ENCODE measurements around the gene LHFPL5. TPM values are rescaled to one million over a fixed set of nuclear protein-coding genes. Genes with fewer than 3 reads are reported as not detected.

Gene LHFPL5
- total RNA-seq, 1 donor from 2014 or later, result not detected

- ATAC-seq (ENCODE audit: poor library complexity) (no peak), DNase-seq (no peak)
- intact Hi-C loops (cut with DNase I), result no loop called here
These were observed 26.3 kb downstream of the LHFPL5 start for GRCh38 chr6:35831257-35832007.

- DNase-seq (no peak), ATAC-seq (ENCODE audit: poor library complexity) (no peak)
- intact Hi-C loops (cut with DNase I), result no loop called here
These were observed 28.4 kb downstream of the LHFPL5 start for GRCh38 chr6:35833536-35833935.

GRCh38 chr6:35839019-35839418 lies 33.9 kb downstream of the LHFPL5 start:
- DNase-seq, result no peak
- no peak for ATAC-seq (ENCODE audit: poor library complexity)
- intact Hi-C loops (cut with DNase I), result no loop called here

GRCh38 chr6:35842381-35842780 lies 37.2 kb downstream of the LHFPL5 start:
- intact Hi-C loops (cut with DNase I), result no loop called here

GRCh38 chr6:35844290-35844689 lies 39.1 kb downstream of the LHFPL5 start:
- DNase-seq (no peak), ATAC-seq (ENCODE audit: poor library complexity) (no peak)
- intact Hi-C loops (cut with DNase I), result no loop called here

More at GRCh38 chr6:35842381-35842780, 37.2 kb downstream of the LHFPL5 start:
- ATAC-seq (ENCODE audit: poor library complexity), result no peak
- no peak for DNase-seq

GRCh38 chr6:35850208-35850607 lies 45.1 kb downstream of the LHFPL5 start:
- intact Hi-C loops (cut with DNase I), result no loop called here
- ATAC-seq (ENCODE audit: poor library complexity), result no peak
- no peak for DNase-seq

- DNase-seq, result no peak
- intact Hi-C loops (cut with DNase I), result no loop called here
- ATAC-seq (ENCODE audit: poor library complexity), result no peak
These were observed 47.8 kb downstream of the LHFPL5 start for GRCh38 chr6:35852994-35853393.

- no peak for ATAC-seq (ENCODE audit: poor library complexity)
- intact Hi-C loops (cut with DNase I), result no loop called here
These were observed 51.1 kb downstream of the LHFPL5 start for GRCh38 chr6:35856250-35856649.

GRCh38 chr6:35857853-35858252 lies 52.7 kb downstream of the LHFPL5 start:
- intact Hi-C loops (cut with DNase I), result no loop called here
- ATAC-seq (ENCODE audit: poor library complexity), result no peak
- no peak for DNase-seq

More at GRCh38 chr6:35856250-35856649, 51.1 kb downstream of the LHFPL5 start:
- no peak for DNase-seq

GRCh38 chr6:35859367-35859766 lies 54.2 kb downstream of the LHFPL5 start:
- no peak for ATAC-seq (ENCODE audit: poor library complexity)
- intact Hi-C loops (cut with DNase I), result no loop called here

More at GRCh38 chr6:35859367-35859766, 54.2 kb downstream of the LHFPL5 start:
- DNase-seq, result no peak

Other genes with a start within 250 kb of the LHFPL5 start
- gene FKBP5, start 116.4 kb upstream of the LHFPL5 start, total RNA-seq, result 106 TPM
- gene ARMC12, start 68.3 kb upstream of the LHFPL5 start, total RNA-seq, result not detected
- not detected for gene CLPSL2, start 28.8 kb upstream of the LHFPL5 start, total RNA-seq
- not detected for gene CLPSL1, start 24.3 kb upstream of the LHFPL5 start, total RNA-seq
- gene CLPS, start 8.0 kb upstream of the LHFPL5 start, total RNA-seq, result not detected
- gene SRPK1, start 115.7 kb downstream of the LHFPL5 start, total RNA-seq, result 22.1 TPM
- not detected for gene SLC26A8, start 219.3 kb downstream of the LHFPL5 start, total RNA-seq
- 29.3 TPM for gene MAPK14, start 222.5 kb downstream of the LHFPL5 start, total RNA-seq

Measured in Right ventricle myocardium superior (tissue), 1 donor.